ENCODE data around the gene TUBGCP3.

GRCh38 chr13:112510987-112511685 lies 76.8 kb downstream of the TUBGCP3 start:
- TF ChIP-seq, protein P1, sequence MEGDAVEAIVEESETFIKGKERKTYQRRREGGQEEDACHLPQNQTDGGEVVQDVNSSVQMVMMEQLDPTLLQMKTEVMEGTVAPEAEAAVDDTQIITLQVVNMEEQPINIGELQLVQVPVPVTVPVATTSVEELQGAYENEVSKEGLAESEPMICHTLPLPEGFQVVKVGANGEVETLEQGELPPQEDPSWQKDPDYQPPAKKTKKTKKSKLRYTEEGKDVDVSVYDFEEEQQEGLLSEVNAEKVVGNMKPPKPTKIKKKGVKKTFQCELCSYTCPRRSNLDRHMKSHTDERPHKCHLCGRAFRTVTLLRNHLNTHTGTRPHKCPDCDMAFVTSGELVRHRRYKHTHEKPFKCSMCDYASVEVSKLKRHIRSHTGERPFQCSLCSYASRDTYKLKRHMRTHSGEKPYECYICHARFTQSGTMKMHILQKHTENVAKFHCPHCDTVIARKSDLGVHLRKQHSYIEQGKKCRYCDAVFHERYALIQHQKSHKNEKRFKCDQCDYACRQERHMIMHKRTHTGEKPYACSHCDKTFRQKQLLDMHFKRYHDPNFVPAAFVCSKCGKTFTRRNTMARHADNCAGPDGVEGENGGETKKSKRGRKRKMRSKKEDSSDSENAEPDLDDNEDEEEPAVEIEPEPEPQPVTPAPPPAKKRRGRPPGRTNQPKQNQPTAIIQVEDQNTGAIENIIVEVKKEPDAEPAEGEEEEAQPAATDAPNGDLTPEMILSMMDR (conservative IDR thresholded peaks at IDR 0.05): no peak
- TF ChIP-seq EZH2 (IDR thresholded peaks at IDR 0.05; ENCODE audit: low read depth): no peak

All from PC-9 (cell line).